Stimulated activated CD4-positive, alpha-beta T cell treated with anti-CD3 and anti-CD28 coated beads, Interleukin-4, amount 100 ng/mL, for 4 hours (primary cell): ENCODE results near the gene XBP1.
A peak's percentile ranks its signal among the peaks of the same experiment; 100 is the strongest.
"Not testable (repeated sequence)": the region's sequence is repeated elsewhere in the genome, so short reads cannot be mapped to it uniquely, and the experiment has no call there.

Source experiments
- DNase-seq, 2 experiments: peaks; one replicate each; pipeline ENCODE4 v3.0.0-alpha.2; 2020

The XBP1 gene

DNA sequence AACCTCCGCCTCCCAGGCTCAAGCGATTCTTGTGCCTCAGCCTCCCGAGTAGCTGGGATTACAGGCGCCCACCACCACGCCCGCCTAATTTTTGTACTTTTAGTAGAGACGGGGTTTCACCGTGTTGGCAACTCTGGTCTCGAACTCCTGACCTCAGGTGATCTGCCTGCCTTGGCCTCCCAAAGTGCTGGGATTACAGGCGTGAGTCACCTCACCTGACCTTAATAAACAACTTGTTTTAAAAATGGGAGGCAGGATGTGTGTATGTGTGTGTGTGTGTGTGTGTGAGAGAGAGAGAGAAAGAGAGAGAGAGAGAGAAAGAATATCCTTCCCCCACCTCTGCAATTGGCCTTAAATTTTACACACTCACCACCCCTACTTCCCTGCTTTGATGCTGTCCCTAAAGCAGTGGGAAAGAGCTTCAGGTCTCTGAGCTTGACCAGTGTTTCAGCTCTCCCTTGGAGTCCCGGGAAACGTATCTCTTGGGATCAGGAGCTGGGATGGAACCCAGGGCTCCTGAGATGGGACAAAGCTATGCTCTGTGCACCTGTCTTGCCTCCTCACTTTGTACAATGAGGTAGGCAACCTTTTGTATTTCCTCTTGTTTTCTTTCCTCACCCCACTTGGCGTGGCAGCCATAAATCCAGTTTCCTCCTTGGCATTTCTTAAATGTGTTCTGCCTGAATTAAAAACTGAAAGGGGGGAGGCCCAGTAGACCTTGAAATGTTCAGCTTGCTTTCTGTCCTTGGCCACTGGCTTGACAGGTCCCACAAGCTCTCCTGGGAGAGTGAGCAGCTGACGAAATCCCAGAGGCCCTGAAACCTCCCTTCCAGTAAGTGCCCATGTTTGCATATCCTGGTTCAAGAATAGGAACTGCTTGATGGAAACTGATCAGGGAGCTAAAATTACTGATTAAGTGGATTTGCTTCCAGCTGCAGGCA is 17.8 kb upstream of the XBP1 start:
- DNase-seq: no peak

DNA sequence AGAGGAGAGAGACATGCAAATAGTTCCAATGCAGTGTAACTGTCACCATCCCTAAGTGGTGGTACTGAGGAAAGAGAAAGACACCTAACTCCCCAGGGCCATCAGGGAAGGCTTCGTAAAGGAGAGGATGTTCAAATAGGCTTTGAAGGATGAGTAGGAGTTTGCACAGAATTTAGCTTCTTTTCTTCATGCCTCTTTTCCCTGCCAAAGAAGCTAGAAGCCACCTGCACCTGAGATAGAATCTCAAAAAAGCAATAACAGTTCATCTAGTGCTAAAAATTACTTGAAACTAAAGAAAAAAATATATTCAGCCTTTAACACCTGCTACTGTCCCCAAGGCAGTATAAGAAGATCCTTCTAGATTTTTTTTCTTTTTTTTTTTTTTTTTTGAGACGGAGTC is 16.7 kb upstream of the XBP1 start:
- DNase-seq: no peak

DNA sequence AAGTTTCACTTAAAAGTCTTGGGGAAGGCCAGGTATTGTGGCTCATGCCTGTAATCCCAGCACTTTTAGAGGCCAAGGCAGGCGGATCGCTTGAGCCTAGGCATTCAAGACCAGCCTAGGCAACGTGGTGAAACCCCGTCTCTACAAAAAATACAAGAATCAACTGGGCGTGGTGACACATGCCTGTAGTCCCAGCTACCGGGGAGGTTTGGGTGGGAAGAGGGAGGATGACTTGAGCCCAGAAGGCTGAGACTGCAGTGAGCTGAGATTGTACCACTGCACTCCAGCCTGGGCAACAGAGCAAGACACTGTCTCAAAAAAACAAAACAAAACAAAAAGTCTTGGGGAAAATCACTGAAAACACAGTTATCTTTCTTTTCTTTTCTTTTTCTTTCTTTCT is 15.4 kb upstream of the XBP1 start:
- DNase-seq: no peak

DNA sequence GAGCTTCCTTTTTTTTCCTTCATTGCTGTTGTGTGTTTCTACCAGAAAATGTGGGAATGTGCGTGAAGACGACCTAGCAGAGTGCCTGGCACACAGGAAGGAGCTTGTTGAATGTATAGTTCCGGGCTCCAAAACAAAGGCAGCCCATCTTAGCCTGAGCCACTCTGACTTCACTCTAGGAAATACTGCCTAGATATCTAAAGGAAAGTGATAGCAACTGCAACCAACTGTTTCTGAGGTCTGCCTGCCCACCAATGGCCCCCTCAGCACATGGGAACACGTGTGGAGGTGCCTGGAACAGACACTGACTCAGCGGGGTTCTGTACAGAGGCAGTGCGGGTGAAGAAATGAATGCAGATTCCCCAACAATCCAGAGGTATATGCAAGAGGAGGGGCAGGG is 14.7 kb upstream of the XBP1 start:
- peak in 1 of 2 experiments; percentile 12 for DNase-seq

DNA sequence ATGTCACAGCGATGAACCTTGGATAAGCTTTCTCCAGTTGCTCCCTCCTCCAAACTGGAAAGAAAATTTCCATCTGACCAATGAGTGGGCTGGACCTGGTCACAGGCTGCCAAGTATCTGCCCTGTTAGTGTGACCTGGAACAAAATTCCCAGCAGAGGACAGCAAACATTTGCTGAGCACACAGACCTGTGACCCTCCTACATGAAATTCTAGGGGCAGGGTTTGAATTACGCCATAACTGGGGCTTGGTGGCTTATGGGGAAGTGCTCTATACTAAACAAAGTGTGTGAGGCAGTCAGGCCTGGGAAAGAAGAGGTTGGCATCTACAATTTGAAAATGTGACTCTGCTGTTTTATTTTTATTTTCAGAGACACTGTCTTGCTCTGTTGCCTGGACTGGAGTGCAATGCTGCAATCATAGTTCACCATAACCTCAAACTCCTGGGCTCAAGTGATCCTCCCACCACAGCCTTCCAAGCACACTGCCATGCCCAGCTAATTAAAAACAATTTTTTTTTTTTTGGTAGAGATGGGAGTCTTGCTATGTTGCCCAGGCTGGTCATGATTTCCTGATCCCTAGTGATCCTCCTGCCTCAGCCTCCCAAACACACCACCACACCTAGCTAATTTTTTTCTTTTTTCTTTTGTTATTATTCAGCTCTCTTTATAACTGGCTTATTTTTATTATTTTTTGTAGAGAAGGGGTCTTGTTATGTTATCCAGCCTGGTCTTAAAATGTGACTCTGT is 13.6 kb upstream of the XBP1 start:
- no peak for DNase-seq

DNA sequence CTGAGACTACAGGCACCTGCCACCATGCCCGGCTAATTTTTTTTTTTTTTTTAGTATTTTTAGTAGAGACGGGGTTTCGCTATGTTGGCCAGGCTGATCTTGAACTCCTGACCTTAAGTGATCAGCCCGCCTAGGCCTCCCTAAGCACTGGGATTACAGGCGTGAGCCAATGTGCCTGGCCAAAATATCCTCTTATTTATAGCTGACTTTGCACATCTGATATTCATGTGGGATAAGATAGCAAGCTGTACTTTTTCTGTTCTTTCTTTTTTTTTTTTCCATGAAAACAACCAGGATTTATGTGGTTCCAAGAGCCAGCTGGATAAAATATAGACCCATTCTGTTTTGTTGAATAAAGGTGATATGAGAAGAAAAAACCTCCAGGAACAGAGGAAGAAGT is 12.1 kb upstream of the XBP1 start:
- DNase-seq: no peak

DNA sequence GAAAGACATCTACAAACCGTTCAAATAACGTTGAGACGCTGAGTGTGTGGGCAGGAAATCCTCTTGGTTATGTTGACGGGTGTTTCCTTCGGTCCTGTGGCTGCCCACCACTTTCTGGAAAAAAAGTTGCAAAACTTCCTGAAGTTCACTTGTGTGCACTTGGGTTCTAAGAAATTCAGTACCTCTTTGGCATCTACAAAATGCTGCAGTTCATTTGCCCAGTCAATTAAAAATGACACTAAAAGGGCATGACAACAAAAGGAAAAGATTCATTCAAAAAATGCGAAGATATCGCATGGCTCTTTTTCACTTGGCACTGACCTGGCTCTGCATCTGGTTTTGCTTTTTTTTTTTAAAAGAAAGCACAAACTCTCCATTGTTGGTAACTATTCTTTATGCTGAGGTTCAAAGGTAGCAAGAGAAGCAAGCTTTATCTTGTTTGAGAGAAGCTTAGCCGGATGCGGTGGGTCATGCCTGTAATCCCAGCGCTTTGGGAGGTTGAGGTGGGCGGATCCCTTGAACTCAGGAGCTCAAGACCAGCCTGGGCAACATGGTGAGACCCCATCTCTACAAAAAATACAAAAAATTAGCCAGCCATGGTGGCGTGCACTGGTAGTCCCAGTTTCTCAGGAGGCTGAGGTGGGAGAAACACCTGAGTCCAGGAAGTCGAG is 10.6 kb upstream of the XBP1 start:
- DNase-seq: peak in 1 of 2 experiments; percentile 33

DNA sequence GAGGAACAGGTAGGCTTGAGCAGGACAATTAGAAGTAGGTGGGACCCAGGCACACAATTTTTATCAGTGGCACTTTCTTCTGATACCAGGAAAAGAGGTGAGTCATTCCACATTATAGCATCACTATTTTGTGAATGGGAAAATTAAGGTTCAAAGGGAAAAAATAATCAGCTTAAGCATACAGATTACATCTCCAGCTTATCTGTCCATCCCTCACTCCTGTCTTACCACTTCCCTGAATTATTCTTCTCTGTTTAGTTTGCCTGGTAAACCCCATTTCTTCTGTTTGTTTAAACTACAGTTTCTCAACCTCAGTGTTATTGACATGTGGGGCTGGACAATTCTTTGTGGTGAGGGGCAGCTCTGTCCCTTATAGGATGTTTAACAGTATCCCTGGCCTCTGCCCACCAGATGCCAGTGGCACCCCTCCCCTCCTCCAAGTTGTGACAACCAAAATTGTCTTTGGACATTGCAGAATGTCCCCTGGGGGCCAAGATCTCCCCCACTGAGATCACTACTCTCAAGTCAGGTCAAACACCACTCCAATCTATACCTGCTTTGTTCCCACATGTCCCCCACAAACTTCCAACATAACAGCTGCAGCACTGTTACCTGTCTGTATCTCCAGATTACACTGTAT is 8.5 kb upstream of the XBP1 start:
- no peak for DNase-seq

DNA sequence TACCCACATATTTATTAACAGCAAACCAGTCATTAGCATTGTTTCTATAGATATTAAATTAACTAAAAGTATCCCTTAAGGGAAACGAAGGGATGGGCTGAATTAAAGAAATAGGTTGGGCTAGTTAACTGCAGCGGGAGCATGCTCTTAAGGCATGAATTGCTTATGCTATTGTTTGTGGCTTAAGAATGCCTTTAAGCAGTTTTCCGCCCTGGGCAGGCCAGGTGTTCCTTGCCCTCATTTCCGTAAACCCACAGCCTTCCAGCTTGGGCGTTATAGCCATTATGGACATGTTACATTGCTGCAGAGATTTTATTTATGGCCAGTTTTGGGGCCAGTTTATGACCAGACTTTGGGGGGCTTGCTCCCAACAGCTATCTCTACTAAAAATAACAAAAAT is 5.1 kb upstream of the XBP1 start:
- DNase-seq: not testable (repeated sequence)

DNA sequence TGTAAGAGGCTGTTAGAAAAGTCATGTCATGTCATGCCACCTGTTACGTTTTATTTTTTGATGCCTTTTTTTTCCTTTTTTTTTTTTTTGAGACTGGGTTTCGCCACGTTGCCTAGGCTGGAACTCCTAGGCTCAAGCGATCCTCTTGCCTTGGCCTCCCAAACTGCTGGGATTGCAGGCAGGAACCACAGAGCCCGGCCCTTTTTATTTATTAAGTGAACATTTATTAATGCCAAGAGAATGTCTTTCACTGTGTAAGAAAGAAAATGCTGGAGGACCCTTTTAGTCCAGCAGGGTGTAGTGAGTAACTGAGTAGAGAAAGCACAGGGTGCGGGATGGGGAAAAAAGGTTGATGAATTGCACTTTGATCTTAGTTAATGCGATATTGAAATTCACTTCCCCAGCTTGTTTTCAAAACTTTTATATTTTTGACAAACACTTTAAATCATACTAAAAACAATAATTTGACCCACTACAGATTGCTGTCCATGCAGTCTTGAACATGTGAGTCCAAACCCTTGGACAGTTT is 2.3 kb upstream of the XBP1 start:
- DNase-seq: no peak

DNA sequence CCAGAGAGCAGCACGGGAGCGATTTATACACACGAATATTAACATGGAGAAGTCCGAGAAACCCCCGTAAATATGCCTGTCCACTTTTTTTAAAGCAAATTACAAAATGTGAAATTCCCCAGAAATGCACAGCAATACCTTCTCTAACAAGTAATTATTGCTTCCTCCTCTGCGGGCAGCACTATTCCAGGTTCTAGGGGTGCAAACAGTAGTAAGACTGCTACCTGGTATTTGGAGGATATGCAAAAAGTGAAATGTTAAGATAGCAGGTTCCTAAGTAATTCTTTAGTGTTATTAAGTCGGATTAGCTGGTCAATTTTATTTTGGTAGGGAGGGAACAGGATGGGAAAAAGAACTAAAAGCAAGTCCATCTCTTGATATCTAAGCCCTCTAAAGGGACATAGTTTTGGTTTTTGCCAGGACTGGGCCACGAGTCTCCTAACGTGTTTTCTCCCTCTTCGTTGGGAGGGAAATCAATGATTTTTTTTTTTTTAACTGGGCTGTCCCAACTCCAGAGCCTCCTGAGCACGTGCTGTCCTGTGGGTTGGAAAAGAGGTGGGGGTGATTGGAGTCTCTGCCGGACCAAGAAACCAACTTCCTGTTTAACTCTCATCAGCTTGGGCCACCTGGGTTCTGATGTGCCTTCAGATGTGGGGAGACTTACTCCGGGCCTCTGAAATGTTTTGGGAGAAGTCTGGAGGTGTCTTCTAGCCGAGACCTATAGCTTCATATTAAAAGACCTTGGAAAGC is 1.7 kb upstream of the XBP1 start:
- DNase-seq: no peak

DNA sequence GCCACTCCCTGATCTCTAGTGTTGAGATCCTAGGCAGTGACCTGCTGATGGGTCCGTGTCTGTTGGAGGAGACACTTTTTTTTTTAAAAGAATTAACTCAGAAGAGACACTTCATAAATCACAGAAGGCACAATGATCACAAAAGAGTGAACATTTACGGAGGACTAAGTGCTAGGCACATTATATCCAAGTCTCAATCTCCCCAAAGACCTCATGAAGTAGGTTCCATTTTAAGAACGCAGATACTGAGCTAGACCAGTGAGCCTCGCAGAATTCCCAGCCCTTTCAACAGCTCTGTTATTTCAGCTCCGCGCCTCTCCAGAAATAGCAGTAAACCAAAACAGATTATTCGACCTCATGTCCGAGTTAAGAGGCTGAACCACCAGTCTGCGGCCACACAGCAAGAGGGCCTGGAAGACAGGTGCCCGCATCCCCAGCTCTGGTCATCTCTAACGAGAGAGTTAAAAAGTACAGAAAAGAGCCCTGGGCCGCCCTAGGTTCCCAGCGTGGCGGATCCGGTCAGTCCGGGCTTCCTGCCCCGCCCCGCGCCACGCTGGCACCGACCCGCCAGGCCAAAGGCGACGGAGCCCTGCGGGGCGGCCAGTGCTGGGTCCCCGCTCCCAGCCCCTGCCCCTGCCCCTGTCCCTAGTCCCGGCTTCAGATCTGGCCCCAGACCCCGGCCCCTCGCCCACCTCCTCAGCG is 612 bp downstream of the XBP1 start:
- DNase-seq: peak in 1 of 2 experiments; percentile 39

DNA sequence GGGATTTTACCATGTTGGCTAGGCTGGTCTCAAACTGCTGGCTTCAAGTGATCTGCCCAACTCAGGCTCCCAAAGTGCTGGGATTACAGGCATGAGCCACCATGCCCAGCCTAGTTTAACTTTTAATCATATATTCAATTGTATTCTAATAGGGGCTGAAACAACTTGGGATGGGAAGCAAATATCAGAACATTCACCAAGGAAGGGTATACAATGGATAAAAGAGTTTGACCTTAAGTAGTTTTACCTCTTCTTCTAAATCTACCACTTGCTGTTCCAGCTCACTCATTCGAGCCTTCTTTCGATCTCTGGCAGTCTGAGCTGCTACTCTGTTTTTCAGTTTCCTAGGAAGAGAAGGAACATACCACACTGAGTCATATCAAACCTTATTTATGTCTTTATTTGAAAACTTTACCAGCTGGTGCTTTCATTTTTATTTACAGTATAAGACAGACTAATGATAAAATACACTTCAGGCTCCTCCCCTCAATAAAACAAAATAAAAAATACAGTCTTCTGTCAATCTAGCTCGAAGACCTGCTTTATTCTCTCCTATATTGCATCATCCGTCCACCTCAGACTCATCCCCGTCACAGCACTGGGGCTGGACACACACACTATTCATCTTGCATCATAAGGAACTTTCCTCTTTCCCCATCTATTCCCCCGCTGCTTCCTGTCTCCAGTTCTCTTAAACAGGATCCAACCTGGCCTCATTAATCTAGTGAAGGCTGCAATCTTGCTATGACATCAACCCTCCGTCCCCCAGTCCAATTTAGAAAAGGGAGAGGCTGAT is 1.4 kb downstream of the XBP1 start:
- peak in 1 of 2 experiments; percentile 21 for DNase-seq

DNA sequence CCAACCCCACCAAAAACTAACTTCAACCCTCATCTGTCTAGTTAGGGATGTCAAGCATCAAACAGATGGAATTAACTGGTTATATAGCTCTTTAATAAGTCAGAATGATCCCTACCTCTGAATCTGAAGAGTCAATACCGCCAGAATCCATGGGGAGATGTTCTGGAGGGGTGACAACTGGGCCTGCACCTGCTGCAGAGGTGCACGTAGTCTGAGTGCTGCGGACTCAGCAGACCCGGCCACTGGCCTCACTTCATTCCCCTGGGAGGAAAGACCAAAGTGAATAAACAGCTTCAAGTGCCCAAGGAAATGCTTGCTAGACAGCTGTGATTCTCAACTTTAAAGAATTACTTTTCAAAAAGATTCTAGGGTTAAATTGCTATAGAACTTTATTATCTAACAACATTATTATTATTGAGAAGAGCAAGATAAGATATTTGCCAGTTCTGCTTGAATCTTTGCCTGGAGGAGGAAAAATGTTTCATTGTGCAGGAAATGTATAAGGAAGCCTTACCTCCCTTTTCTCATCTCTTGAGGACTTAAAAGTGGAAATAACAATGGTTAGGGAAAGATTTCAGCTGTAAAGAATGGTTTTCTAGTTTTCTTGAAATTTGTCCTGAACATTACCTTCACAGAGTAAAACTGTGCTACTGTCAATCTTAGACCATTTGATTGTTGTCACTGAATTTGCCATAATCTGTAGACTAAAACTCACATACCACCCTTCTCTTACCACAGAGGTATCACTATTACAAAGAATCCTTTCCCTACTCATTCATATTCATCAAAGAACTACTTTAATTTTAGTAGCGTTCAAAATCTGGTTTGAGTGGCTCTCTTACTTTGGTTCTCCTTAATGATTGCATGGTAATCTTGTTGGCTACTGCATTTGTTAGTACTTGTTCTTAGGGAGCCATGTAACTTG is 4.2 kb downstream of the XBP1 start:
- no peak for DNase-seq

DNA sequence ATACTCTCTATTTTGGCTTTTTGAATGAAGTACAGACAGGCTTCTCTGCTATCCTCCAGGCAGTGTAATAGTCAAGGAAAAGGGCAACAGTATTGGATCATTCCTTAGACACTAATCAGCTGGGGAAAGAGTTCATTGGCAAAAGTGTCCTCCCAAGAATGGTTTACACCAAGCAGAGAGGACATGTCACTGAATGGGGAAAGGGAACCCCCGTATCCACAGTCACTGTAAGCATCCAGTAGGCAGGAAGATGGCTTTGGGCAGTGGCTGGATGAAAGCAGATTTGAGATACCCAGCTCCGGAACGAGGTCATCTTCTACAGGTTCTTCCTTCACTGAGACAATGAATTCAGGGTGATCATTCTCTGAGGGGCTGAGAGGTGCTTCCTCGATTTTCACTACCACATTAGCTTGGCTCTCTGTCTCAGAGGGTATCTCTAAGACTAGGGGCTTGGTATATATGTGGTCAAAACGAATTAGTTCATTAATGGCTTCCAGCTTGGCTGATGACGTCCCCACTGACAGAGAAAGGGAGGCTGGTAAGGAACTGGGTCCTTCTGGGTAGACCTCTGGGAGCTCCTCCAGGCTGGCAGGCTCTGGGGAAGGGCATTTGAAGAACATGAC is 5.2 kb downstream of the XBP1 start:
- DNase-seq: no peak

DNA sequence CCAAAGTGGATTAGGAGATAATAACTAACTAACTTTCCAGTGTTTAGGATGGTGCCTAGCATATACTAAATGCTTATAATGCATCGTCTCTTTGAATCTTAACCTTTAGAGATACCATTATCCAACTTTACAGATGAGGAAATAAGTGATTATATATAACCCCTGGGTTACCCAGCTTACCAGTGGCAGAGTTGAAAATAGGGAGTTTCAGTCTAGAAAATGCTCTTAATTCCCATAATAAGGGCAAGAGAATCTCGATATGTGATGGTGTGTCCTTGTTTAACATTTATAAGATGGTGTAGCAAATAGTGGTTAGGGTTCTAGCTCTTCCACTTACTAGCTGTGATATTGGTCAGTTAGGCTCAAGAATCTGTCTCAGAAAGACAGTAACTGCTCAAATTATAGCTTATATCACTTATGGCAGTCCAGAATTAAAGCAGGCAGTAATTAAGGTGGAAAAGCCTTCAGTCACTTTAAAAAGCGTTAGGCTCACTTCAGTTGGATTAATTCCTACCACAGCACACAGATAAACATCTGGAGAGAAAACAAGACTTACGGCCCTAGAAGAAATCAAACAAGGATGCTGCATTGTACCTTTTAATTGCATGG is 6.3 kb downstream of the XBP1 start:
- no peak for DNase-seq

DNA sequence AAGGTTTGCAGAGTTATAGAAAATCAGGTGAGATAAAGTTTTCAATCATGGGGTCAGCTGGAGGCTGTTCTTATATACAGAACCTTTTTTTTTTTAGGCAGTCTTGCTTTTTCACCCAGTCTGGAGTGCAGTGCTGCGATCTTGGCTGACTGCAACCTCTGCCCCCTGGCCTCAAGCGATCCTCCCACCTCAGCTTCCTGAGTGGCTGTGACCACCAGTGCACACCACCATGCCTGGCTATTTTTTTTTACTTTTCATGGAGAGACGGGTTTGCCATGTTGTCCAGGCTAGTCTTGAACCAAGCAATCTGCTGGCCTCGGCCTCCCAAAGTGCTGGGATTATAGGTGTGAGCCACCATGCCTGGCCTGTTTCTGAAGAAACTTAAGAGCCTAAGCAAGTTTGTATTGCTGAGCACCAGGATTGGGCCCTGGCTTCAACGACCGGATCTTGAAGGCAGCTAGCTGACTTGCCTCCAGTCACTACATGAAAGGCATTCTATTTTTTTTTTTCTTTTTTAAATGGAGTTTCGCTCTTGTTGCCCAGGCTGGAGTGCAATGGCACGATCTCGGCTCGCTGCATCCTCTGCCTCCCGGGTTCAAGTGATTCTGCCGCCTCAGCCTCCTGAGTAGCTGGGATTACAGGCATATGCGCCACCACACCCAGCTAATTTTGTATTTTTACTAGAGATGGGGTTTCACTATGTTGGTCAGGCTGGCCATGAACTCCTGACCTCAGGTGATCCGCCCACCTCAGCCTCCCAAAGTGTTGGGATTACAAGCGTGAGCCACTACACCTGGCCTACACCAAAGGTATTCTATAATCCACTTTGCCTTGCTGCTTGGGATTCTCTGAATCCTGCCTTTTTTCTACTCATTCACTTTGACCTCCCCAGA is 7.6 kb downstream of the XBP1 start:
- no peak for DNase-seq
